ENCODE measurements around the gene PAK3.

Gene PAK3

GRCh38 chrX:111095974-111096895, at the start of gene PAK3:
TSS of gene PAK3 (plus strand) at chrX:111096191. CDS start at chrX:111123104, 26,913 bp downstream.
- no peak for DNase-seq

GRCh38 chrX:111047575-111047974, 48.4 kb upstream of the PAK3 start:
- DNase-seq: no peak

GRCh38 chrX:111052478-111052877, 43.5 kb upstream of the PAK3 start:
- no peak for DNase-seq

- no peak for DNase-seq
Observed at GRCh38 chrX:111071542-111072277, 24.3 kb upstream of the PAK3 start.

- DNase-seq: no peak
Observed at GRCh38 chrX:111083081-111083480, 12.9 kb upstream of the PAK3 start.

- no peak for DNase-seq
Observed at GRCh38 chrX:111086591-111087006, 9.4 kb upstream of the PAK3 start.

- no peak for DNase-seq
Observed at GRCh38 chrX:111088628-111089027, 7.4 kb upstream of the PAK3 start.

- DNase-seq: no peak
Observed at GRCh38 chrX:111090458-111090857, 5.5 kb upstream of the PAK3 start.

- DNase-seq: no peak
Observed at GRCh38 chrX:111098874-111099273, 2.9 kb downstream of the PAK3 start.

GRCh38 chrX:111100191-111100590, 4.2 kb downstream of the PAK3 start:
- DNase-seq: no peak

GRCh38 chrX:111101580-111101979, 5.6 kb downstream of the PAK3 start:
- DNase-seq: no peak

- no peak for DNase-seq
Observed at GRCh38 chrX:111102636-111103035, 6.6 kb downstream of the PAK3 start.

- DNase-seq: no peak
Observed at GRCh38 chrX:111103246-111103645, 7.3 kb downstream of the PAK3 start.

GRCh38 chrX:111110098-111110775, 14.2 kb downstream of the PAK3 start:
- DNase-seq: no peak

- DNase-seq: no peak
Observed at GRCh38 chrX:111114806-111115205, 18.8 kb downstream of the PAK3 start.

GRCh38 chrX:111116666-111117065, 20.7 kb downstream of the PAK3 start:
- no peak for DNase-seq

- DNase-seq: no peak
Observed at GRCh38 chrX:111119341-111119740, 23.4 kb downstream of the PAK3 start.

GRCh38 chrX:111123125-111123524, 27.1 kb downstream of the PAK3 start:
- no peak for DNase-seq

- DNase-seq: no peak
Observed at GRCh38 chrX:111123606-111124179, 27.7 kb downstream of the PAK3 start.

- DNase-seq: no peak
Observed at GRCh38 chrX:111124418-111124817, 28.4 kb downstream of the PAK3 start.

GRCh38 chrX:111127038-111127437, 31.0 kb downstream of the PAK3 start:
- no peak for DNase-seq

GRCh38 chrX:111129921-111130320, 33.9 kb downstream of the PAK3 start:
- DNase-seq: no peak

GRCh38 chrX:111131572-111131971, 35.6 kb downstream of the PAK3 start:
- no peak for DNase-seq
